GM18511 (cell line): ENCODE results near the gene RGS7.
"Not testable (repeated sequence)": the region's sequence is repeated elsewhere in the genome, so short reads cannot be mapped to it uniquely, and the experiment has no call there.

Source experiments
- ATAC-seq: cut with Tn5 transposase; IDR thresholded peaks from one replicate; pipeline ENCODE4 v1.9.1; 2021; ENCODE audit warnings: mild to moderate bottlenecking, moderate library complexity; ENCODE audit not compliant: unreplicated experiment

Gene RGS7

GRCh38 chr1:241332987-241333386 lies 24.0 kb downstream of the RGS7 start:
- ATAC-seq, result no peak

DNA sequence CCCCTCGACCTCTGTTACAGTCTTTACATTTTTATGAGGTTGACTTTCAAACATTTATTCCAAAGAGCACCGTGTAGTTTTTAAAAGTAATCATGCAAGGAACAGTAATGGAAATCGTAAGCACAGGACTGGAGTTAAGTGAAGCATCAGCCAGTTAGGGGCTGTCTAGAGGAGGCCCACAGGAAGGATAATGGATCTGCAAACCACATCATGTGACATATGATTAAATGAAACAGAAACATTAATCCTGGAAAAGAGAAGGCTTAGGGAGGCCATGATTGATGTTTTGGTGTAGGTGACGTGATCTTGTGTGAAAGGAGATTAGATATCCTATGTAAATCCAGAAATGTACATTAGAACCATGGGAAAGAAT lies 25.0 kb downstream of the RGS7 start:
- no peak for ATAC-seq

GRCh38 chr1:241331328-241332036 lies 25.5 kb downstream of the RGS7 start:
- ATAC-seq, result peak; percentile 41

- ATAC-seq, result peak; percentile 78
Measured at GRCh38 chr1:241330619-241331327, 26.2 kb downstream of the RGS7 start.

GRCh38 chr1:241325456-241325855 lies 31.5 kb downstream of the RGS7 start:
- ATAC-seq, result no peak

- ATAC-seq, result no peak
Measured at GRCh38 chr1:241323514-241324195, 33.4 kb downstream of the RGS7 start.

- no peak for ATAC-seq
Measured at GRCh38 chr1:241317676-241318075, 39.3 kb downstream of the RGS7 start.

- ATAC-seq, result no peak
Measured at GRCh38 chr1:241316372-241316771, 40.6 kb downstream of the RGS7 start.

GRCh38 chr1:241311056-241311746 lies 45.8 kb downstream of the RGS7 start:
- no peak for ATAC-seq

DNA sequence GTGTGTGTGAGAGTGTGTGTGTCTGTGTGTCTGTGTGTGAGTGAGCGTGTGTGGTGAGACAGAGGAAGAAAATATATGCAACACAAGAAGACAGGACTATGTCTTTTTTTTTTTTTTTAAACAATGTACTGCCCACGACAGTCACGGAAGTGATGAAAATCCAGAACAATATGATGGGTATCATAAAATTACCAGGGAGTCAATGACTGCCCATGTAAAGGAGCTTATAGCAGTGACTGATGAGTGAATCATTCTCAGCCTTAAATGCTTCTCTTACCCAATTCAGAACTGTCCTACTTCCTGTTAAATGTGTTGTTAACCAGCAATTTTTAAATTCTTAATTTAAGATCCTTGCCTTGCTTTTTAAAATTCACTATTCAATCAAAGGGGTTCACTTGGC lies 46.6 kb downstream of the RGS7 start:
- no peak for ATAC-seq

GRCh38 chr1:241309651-241310050 lies 47.4 kb downstream of the RGS7 start:
- ATAC-seq, result no peak

- ATAC-seq, result no peak
Measured at GRCh38 chr1:241308471-241308870, 48.5 kb downstream of the RGS7 start.

GRCh38 chr1:241308011-241308410 lies 49.0 kb downstream of the RGS7 start:
- ATAC-seq, result no peak

DNA sequence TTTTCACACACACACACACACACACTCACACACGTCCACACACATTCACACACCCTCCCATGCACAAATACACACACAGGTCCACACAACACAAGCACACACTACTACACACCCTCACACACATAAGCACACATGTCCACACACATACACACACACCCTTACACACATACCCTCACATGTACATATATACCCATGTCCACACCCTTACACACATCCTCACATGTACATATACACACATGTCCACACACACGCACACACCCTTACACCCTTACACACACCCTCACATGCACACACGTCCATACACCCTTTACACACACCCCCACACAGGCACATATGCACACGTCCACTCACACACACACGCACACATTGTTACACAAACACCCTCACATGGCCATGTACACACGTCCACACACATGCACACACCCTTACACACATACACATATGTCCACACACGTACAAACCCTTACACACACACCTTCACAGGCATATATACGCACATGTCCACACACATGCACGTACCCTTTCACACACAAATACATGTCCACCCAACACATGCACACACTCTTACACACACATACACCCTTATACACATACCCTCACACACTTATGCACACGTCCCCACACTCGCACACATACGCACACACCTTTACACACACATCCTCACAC lies 50.7 kb downstream of the RGS7 start:
- no peak for ATAC-seq

DNA sequence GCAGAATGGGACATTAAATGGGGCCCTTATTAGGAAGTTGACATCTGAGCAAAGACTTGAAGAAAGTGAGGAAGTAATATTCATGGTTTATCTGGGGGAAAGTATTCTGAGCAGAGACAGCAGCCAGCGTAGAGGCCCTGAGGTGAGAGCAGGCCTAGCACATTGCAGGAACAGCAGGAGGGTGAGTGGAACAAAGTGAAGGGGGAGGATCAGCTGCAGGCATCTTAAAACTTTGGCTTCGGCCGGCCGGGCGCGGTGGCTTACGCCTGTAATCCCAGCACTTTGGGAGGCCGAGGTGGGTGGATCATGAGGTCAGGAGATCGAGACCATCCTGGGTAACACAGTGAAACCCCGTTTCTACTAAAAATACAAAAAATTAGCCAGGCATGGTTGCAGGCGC lies 55.0 kb downstream of the RGS7 start:
- not testable (repeated sequence) for ATAC-seq

GRCh38 chr1:241299347-241299746 lies 57.7 kb downstream of the RGS7 start:
- no peak for ATAC-seq

- no peak for ATAC-seq
Measured at GRCh38 chr1:241292973-241293372, 64.0 kb downstream of the RGS7 start.

GRCh38 chr1:241291548-241291947 lies 65.5 kb downstream of the RGS7 start:
- not testable (repeated sequence) for ATAC-seq

DNA sequence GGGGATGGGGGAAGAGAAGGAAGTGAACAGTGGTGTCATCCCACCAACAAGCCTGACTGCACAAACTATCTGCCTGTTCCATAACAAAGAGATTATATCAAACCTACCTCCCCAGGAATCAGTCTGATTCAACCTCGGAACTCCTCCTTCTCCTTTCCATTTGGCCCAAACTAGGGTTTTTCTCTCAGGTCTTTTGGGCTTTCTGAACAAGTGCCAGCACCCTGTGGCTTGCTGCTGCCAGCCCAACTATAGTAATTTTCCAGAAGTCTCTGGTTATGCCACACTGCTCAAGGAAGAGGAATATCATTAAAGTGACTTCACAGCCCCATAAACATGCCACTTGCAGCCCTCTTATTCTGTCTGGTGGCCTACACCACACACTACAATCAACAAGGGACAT lies 70.5 kb downstream of the RGS7 start:
- ATAC-seq, result no peak

GRCh38 chr1:241276391-241276790 lies 80.6 kb downstream of the RGS7 start:
- no peak for ATAC-seq

GRCh38 chr1:241275981-241276380 lies 81.0 kb downstream of the RGS7 start:
- ATAC-seq, result no peak
